Activated CD4-positive, alpha-beta T cell treated with anti-CD3 and anti-CD28 coated beads, Interleukin-2, amount 10 ng/mL, durations not matched to agents 24 days and 14 days (primary cell): ENCODE data around the gene MTCL1. TPM values are rescaled to one million over a fixed set of nuclear protein-coding genes. Genes with fewer than 3 reads are reported as not detected.

Experiments
- DNase-seq: peaks from one replicate; pipeline ENCODE4 v3.0.0; 2022
- H3K27ac Mint-ChIP-seq: one replicate; pipeline ENCODE4 v1.8.0; 2022; ENCODE audit warnings: mild to moderate bottlenecking, mixed read lengths
- H3K27me3 Mint-ChIP-seq: one replicate; pipeline ENCODE4 v1.8.0; 2022; ENCODE audit warnings: mixed read lengths
- H3K36me3 Mint-ChIP-seq: one replicate; pipeline ENCODE4 v1.8.0; 2022; ENCODE audit warnings: low read depth, mild to moderate bottlenecking, mixed read lengths
- H3K4me1 Mint-ChIP-seq: one replicate; pipeline ENCODE4 v1.8.0; 2021; ENCODE audit warnings: mixed read lengths
- H3K4me3 Mint-ChIP-seq: one replicate; pipeline ENCODE4 v1.8.0; 2022; ENCODE audit warnings: mild to moderate bottlenecking, moderate library complexity, mixed read lengths
- H3K9me3 Mint-ChIP-seq: one replicate; pipeline ENCODE4 v1.8.0; 2021; ENCODE audit warnings: mixed read lengths
- intact Hi-C: fragments of 100-400 bp; cut with micrococcal nuclease; formaldehyde crosslinking; loops from one replicate; pipeline ENCODE4 v1.15.1; 2023
- total RNA-seq: library from RNA; stranded (reverse); gene quantifications from 2 replicates; pipeline ENCODE4 v1.2.3, GENCODE V29; 2022

MTCL1 gene
- total RNA-seq, 1 donor from 2014 or later: 0.09 TPM

GRCh38 chr18:8806798-8807487 lies 101.6 kb downstream of the MTCL1 start:
- DNase-seq: no peak

GRCh38 chr18:8807488-8807805 lies 102.1 kb downstream of the MTCL1 start:
- no peak overlapping the region for H3K27ac Mint-ChIP-seq
- no peak overlapping the region for H3K4me3 Mint-ChIP-seq
- DNase-seq: no peak
- intact Hi-C loops: no loop called here
- peaks cover 10% of the 10 kb centered on the region for H3K27me3 Mint-ChIP-seq
- H3K36me3 Mint-ChIP-seq: no peaks in the 10 kb centered on the region
- H3K4me1 Mint-ChIP-seq: peaks cover 4% of the 10 kb centered on the region
- no peaks in the 10 kb centered on the region for H3K9me3 Mint-ChIP-seq

More at GRCh38 chr18:8806798-8807487, 101.6 kb downstream of the MTCL1 start:
- Mint-ChIP-seq H3K27ac (no peak overlapping the region), H3K36me3 (no peaks in the 10 kb centered on the region), H3K27me3 (peaks cover 10% of the 10 kb centered on the region), H3K4me3 (no peak overlapping the region), H3K4me1 (peaks cover 4% of the 10 kb centered on the region), H3K9me3 (no peaks in the 10 kb centered on the region)
- intact Hi-C loops: no loop called here

- Mint-ChIP-seq H3K27ac (no peak overlapping the region), H3K9me3 (no peaks in the 10 kb centered on the region), H3K4me1 (peaks cover 4% of the 10 kb centered on the region), H3K27me3 (peaks cover 8% of the 10 kb centered on the region), H3K4me3 (no peak overlapping the region), H3K36me3 (no peaks in the 10 kb centered on the region)
- intact Hi-C loops: no loop called here
- DNase-seq: no peak
Observed at GRCh38 chr18:8808001-8808400, 102.6 kb downstream of the MTCL1 start.

GRCh38 chr18:8809514-8809913 lies 104.2 kb downstream of the MTCL1 start:
- intact Hi-C loops: no loop called here
- no peak for DNase-seq
- Mint-ChIP-seq H3K36me3 (no peaks in the 10 kb centered on the region), H3K4me1 (peaks cover 4% of the 10 kb centered on the region), H3K4me3 (no peak overlapping the region), H3K9me3 (no peaks in the 10 kb centered on the region), H3K27me3 (peaks cover 8% of the 10 kb centered on the region), H3K27ac (no peak overlapping the region)

GRCh38 chr18:8810157-8810556 lies 104.8 kb downstream of the MTCL1 start:
- Mint-ChIP-seq H3K27ac (no peak overlapping the region), H3K27me3 (peaks cover 8% of the 10 kb centered on the region), H3K4me1 (peaks cover 4% of the 10 kb centered on the region), H3K4me3 (no peak overlapping the region), H3K36me3 (no peaks in the 10 kb centered on the region), H3K9me3 (no peaks in the 10 kb centered on the region)
- intact Hi-C loops: no loop called here
- no peak for DNase-seq

GRCh38 chr18:8811115-8811514 lies 105.8 kb downstream of the MTCL1 start:
- Mint-ChIP-seq H3K4me1 (peaks cover 4% of the 10 kb centered on the region), H3K9me3 (no peaks in the 10 kb centered on the region), H3K27me3 (peaks cover 8% of the 10 kb centered on the region), H3K36me3 (no peaks in the 10 kb centered on the region), H3K27ac (no peak overlapping the region), H3K4me3 (no peak overlapping the region)
- DNase-seq: no peak
- intact Hi-C loops: no loop called here

- Mint-ChIP-seq H3K27me3 (peaks cover 8% of the 10 kb centered on the region), H3K36me3 (no peaks in the 10 kb centered on the region), H3K27ac (no peak overlapping the region), H3K4me1 (peaks cover under 1% of the 10 kb centered on the region), H3K4me3 (no peak overlapping the region), H3K9me3 (no peaks in the 10 kb centered on the region)
- DNase-seq: no peak
- intact Hi-C loops: no loop called here
Observed at GRCh38 chr18:8812631-8813030, 107.3 kb downstream of the MTCL1 start.

- Mint-ChIP-seq H3K4me3 (no peak overlapping the region), H3K27ac (no peak overlapping the region), H3K4me1 (no peaks in the 10 kb centered on the region), H3K9me3 (no peaks in the 10 kb centered on the region), H3K36me3 (no peaks in the 10 kb centered on the region), H3K27me3 (peaks cover 8% of the 10 kb centered on the region)
- DNase-seq: no peak
- intact Hi-C loops: no loop called here
Observed at GRCh38 chr18:8813611-8814010, 108.3 kb downstream of the MTCL1 start.

GRCh38 chr18:8814206-8814605 lies 108.8 kb downstream of the MTCL1 start:
- no peak overlapping the region for H3K27ac Mint-ChIP-seq
- H3K36me3 Mint-ChIP-seq: no peaks in the 10 kb centered on the region
- DNase-seq: no peak
- H3K4me3 Mint-ChIP-seq: no peak overlapping the region
- H3K9me3 Mint-ChIP-seq: no peaks in the 10 kb centered on the region
- no peaks in the 10 kb centered on the region for H3K4me1 Mint-ChIP-seq
- intact Hi-C loops: no loop called here
- peaks cover 8% of the 10 kb centered on the region for H3K27me3 Mint-ChIP-seq

- Mint-ChIP-seq H3K4me1 (no peaks in the 10 kb centered on the region), H3K4me3 (no peak overlapping the region), H3K9me3 (no peaks in the 10 kb centered on the region), H3K27ac (no peak overlapping the region), H3K36me3 (no peaks in the 10 kb centered on the region), H3K27me3 (peaks cover 3% of the 10 kb centered on the region)
- no peak for DNase-seq
- intact Hi-C loops: no loop called here
Observed at GRCh38 chr18:8816220-8816619, 110.9 kb downstream of the MTCL1 start.

GRCh38 chr18:8816816-8817215 lies 111.5 kb downstream of the MTCL1 start:
- Mint-ChIP-seq H3K36me3 (no peaks in the 10 kb centered on the region), H3K9me3 (no peaks in the 10 kb centered on the region), H3K27ac (no peak overlapping the region), H3K27me3 (peaks cover 3% of the 10 kb centered on the region), H3K4me1 (no peaks in the 10 kb centered on the region), H3K4me3 (no peak overlapping the region)
- no peak for DNase-seq
- intact Hi-C loops: no loop called here

GRCh38 chr18:8818982-8819381 lies 113.6 kb downstream of the MTCL1 start:
- Mint-ChIP-seq H3K9me3 (no peaks in the 10 kb centered on the region), H3K27ac (no peak overlapping the region), H3K4me3 (no peak overlapping the region), H3K36me3 (no peaks in the 10 kb centered on the region), H3K4me1 (no peaks in the 10 kb centered on the region), H3K27me3 (peaks cover 3% of the 10 kb centered on the region)
- DNase-seq: no peak
- intact Hi-C loops: no loop called here

GRCh38 chr18:8820396-8821082 lies 115.2 kb downstream of the MTCL1 start:
- H3K9me3 Mint-ChIP-seq: no peaks in the 10 kb centered on the region
- no peak overlapping the region for H3K4me3 Mint-ChIP-seq
- intact Hi-C loops: no loop called here
- DNase-seq: no peak
- H3K27me3 Mint-ChIP-seq: peaks cover 3% of the 10 kb centered on the region
- H3K4me1 Mint-ChIP-seq: no peaks in the 10 kb centered on the region
- no peak overlapping the region for H3K27ac Mint-ChIP-seq
- no peaks in the 10 kb centered on the region for H3K36me3 Mint-ChIP-seq

- intact Hi-C loops: no loop called here
- no peak overlapping the region for H3K4me3 Mint-ChIP-seq
- peaks cover 3% of the 10 kb centered on the region for H3K27me3 Mint-ChIP-seq
- no peaks in the 10 kb centered on the region for H3K4me1 Mint-ChIP-seq
- H3K36me3 Mint-ChIP-seq: no peaks in the 10 kb centered on the region
- H3K9me3 Mint-ChIP-seq: no peaks in the 10 kb centered on the region
- no peak for DNase-seq
- H3K27ac Mint-ChIP-seq: no peak overlapping the region
Observed at GRCh38 chr18:8821083-8821465, 115.7 kb downstream of the MTCL1 start.

- Mint-ChIP-seq H3K27me3 (peaks cover 3% of the 10 kb centered on the region), H3K9me3 (no peaks in the 10 kb centered on the region), H3K27ac (no peak overlapping the region), H3K36me3 (no peaks in the 10 kb centered on the region), H3K4me1 (no peaks in the 10 kb centered on the region), H3K4me3 (no peak overlapping the region)
- intact Hi-C loops: no loop called here
- no peak for DNase-seq
Observed at GRCh38 chr18:8821531-8821930, 116.2 kb downstream of the MTCL1 start.
